ENCODE data around the gene ZNF655.
"Not testable (repeated sequence)": the region's sequence is repeated elsewhere in the genome, so short reads cannot be mapped to it uniquely, and the experiment has no call there.

ZNF655 gene, protein sequence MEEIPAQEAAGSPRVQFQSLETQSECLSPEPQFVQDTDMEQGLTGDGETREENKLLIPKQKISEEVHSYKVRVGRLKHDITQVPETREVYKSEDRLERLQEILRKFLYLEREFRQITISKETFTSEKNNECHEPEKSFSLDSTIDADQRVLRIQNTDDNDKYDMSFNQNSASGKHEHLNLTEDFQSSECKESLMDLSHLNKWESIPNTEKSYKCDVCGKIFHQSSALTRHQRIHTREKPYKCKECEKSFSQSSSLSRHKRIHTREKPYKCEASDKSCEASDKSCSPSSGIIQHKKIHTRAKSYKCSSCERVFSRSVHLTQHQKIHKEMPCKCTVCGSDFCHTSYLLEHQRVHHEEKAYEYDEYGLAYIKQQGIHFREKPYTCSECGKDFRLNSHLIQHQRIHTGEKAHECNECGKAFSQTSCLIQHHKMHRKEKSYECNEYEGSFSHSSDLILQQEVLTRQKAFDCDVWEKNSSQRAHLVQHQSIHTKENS

DNA sequence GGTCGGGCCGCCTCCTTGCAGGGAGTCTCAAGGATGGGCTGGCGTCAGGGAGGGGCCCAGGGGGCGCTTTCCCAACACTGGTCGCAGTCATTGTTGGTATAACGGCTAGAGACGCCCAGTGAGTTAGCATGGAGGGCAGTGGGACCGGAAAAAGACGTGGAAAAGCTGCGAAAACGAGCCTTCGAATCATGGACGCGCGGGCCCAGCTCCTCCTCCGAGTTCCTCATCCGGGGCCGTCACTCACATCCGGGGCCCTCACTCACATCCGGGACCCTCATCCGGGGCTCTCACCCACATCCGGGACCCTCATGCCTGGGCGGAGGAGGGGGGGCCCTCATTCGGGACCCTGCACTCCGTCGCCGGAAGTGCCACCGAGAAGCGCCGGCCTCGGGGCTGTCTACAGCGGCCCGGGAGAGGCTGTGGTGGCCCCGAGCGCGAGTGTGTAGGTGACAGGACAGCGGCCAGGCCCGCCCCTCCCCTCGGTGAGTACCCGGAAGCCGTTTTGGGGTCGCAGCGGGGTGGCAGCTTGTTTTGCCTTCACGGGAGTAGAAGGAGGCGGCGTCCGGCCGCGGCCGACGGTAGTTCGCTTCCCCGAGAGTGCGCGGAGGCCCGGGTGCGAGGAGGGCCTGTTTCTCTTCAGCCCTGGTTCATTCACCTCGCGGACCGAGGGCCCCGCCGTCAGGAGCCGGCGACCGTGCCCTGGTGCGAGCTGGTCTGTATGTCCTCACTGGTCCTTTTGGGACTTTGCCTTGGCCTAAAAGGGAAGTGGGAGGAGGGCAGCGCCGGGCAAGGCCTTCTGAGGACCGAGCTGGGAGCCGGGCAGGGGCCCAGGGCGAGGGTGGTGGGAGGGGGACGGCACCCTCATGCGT lies at the start of gene ZNF655:
Gene ZNF655, plus strand, starts transcription at position 337 of the 869 bp plus-strand sequence. CDS start 1,918 bp downstream, outside the sequence.
- peak; percentile 81 to 93 for DNase-seq

DNA sequence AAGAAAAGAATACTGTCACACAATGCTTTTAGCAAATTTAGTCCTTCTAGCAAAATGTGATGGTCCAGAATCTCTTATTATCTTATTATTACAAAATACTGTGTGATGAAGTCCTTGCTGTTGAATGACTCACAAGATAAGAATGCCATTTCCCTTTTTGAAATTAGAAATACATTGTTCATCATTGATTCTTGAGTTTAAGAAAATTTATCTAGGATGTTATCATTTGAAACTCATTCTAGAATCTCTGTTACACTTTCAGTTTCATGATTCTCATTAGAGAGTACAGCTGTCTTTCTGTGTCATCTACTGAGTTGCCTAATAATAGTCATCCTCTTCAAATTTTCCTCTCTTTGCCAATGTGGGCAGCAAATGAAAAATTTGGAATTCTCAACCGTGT lies 44.4 kb upstream of the ZNF655 start:
- DNase-seq = no peak

DNA sequence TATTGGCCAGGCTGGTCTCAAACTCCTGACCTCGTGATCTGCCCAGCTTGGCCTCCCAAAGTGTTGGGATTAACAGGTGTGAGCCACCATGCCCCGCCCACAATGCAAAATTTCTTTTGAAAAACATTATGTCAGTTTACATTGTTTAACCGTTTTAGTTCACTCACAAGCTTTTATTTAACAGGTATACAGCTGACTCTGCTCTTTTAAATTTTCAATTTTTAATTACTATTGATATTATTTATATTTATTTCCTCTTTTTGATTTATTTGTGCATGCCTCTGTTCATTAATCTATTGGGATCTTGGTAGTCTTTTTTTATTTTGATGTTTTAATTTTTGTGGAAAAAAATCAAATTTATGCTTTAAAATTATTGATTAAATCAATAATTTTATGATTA lies 37.0 kb upstream of the ZNF655 start:
- no peak for DNase-seq

DNA sequence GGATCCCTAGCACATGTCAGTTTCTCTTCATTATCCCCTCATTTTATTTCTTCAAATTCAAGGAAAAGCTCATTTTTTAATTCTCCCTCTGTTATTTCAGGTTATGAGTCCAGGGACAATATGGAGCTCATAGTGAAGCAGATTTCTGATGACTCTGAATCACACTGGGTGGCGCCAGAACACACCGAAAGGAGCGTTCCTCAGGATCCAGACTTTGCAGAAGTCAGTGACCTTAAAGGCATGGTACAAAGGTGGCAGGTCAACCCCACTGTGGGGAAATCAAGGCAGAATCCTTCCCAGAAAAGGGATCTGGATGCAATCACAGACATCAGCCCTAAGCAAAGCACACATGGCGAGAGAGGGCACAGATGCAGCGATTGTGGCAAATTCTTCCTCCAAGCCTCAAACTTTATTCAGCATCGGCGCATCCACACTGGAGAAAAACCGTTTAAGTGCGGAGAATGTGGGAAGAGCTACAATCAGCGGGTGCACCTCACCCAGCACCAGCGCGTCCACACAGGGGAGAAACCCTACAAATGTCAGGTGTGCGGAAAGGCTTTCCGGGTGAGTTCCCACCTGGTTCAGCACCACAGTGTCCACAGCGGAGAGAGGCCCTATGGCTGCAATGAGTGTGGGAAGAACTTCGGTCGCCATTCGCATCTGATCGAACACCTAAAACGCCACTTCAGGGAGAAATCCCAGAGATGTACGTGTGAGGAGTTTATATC lies 32.6 kb upstream of the ZNF655 start:
- no peak for DNase-seq

DNA sequence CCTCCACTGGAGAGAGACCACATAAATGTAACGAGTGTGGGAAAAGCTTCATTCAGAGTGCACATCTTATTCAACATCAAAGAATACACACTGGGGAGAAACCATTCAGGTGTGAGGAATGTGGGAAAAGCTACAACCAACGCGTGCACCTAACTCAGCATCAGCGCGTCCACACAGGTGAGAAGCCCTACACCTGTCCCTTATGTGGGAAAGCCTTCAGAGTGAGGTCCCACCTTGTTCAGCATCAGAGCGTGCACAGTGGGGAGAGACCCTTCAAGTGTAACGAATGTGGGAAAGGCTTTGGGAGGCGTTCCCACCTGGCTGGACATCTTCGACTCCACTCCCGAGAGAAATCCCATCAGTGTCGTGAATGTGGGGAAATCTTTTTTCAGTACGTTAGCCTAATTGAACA lies 27.1 kb upstream of the ZNF655 start:
- no peak for DNase-seq

DNA sequence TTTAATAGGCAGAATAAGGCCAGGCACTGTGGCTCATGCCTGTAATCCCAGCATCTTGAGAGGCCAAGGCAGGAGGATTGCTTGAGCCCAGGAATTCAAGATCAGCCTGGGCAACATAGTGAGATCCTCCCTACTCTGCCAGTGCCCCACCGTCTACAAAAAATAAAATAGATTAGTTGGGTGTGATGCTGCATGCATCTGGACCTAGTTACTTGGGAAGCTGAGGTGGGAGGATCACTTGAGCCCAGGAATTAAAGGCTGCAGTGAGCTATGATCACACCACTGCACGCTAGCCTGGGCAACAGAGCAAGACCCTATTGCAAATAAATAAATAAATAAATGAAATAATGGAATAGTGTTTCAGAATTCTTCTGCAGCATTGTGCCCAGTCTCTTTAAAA lies 22.8 kb upstream of the ZNF655 start:
- DNase-seq = no peak

DNA sequence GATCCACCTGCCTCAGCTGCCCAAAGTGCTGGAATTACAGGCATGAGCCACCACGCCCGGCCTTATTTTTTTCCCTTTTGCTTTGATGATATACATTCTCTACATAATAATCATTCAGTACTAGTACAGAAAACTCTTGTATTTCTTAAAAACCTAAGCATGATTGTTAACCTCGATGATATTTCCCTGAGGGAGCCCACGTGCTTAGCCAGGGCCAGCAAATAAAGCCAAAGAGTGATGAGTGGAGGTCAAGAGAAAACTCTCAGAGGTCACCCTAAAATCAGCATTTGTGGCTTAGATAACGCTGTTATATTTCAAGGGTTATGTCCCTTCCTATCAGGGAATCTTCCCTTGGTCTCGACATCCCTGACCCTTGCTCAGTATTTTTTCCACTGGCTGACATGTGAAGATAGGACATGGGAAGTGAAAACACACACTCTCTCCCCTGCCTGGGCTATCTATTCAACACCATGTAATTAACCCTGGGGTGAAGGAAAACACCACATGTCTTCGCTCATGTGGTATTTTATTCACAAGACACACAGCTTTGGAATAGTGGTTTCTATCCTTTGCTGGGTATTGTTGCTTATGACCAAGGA lies 19.1 kb upstream of the ZNF655 start:
- DNase-seq = no peak

DNA sequence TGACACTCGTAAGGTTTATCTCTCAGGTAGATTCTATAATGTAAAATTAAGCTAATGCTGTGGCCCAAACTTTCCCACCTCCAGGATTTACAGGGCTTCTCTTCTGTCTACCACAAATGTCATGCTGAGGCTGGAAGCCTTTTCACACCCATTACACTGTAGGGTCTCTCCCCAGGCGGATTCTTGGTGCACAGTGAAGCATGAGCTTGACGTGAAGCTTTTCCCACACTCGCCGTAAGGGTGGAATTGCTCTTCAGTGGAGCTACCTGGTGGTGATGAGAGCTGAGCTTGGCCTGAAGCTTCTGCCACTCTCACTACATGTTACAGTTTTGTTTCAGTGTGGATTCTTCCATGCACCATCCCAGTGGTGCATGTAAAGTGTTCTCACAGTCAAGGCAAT lies 17.9 kb upstream of the ZNF655 start:
- no peak for DNase-seq

DNA sequence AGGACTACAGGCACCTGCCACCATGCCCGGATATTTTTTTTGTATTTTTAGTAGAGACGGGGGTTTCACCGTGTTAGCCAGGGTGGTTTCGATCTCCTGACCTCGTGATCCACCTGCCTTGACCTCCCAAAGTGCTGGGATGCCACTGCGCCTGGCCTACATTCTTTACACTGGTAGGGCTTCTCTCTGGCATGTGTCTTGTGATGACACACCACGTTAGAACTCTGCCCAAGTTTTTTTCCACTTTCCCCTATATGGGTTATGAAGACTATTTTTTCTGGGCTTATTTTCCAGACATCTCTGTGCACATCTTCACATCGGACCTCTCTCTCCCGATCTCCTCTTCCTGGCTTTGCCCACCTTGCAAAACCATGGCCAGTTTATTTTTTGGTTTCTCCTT lies 17.2 kb upstream of the ZNF655 start:
- DNase-seq = no peak

DNA sequence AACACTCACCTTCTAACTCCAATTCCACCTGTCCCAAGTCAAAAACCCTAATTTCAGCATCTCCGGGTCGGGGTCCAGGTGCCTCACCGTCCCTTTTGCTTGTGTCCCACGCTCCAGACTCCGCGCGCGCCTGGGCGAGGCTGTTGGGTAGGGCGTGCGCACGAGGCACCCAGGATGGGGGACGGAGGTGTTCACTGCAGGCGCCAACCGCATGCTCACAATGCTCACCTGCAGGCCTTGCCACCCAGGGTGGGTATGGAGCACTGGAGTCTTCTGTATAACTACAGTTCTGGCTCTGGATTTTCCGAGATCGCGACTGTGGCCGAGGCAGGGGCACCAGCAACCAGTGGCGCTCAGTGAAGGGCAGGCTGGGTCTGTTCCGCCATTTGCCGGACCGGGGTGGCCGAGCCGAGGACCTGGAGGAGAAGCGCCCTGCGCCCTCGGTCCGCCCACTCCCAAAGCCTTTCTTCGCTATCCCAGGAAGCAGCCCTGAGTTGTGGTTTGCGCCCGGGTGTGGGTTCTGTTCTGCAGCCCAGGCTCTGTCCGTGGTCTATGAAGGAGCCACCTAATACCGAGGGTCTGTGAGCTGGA lies 15.3 kb upstream of the ZNF655 start:
- DNase-seq = no peak

DNA sequence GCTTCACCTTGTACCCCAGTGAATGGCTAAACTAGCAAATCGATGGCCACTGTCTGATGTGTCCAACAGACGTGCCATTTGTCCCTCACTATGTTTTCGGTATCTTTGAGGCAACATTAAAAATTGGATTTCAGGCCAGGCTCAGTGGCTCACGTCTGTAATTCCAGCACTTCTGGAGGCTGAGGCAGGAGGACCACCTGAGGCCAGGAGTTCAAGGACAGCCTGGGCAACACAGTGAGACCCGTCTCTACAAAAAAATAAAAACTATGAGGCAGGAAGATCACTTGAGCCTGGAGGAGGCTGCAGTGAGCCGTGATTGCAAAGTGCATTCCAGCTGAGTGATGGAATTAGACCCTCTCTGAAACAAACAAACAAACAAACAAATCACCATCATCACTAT lies 14.5 kb upstream of the ZNF655 start:
- no peak for DNase-seq

DNA sequence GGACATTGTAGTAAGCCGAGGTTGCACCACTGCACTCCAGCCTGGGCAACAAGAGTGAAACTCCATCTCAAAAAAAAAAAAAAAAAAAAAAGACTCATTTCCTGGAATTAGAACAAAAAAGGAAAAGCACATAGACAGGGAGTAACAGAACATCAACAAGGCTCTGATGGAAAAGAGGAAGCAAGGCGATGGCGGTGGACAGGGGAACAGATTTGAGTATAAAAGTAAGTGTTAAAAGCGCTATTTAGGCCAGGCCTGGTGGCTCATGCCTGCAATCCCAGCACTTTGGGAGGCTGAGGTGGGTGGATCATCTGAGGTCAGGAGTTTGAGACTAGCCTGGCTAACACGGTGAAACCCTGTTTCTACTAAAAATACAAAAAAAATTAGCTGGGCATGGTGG lies 13.1 kb upstream of the ZNF655 start:
- DNase-seq = not testable (repeated sequence)

DNA sequence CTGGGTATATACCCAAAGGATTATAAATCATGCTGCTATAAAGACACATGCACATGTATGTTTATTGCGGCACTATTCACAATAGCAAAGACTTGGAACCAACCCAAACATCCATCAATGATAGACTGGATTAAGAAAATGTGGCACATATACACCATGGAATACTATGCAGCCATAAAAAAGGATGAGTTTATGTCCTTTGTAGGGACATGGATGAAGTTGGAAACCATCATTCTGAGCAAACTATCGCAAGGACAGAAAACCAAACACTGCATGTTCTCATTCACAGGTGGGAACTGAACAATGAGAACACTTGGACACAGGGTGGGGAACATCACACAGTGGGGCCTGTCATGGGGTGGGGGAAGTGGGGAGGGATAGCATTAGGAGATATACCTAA lies 8.9 kb upstream of the ZNF655 start:
- DNase-seq = not testable (repeated sequence)

DNA sequence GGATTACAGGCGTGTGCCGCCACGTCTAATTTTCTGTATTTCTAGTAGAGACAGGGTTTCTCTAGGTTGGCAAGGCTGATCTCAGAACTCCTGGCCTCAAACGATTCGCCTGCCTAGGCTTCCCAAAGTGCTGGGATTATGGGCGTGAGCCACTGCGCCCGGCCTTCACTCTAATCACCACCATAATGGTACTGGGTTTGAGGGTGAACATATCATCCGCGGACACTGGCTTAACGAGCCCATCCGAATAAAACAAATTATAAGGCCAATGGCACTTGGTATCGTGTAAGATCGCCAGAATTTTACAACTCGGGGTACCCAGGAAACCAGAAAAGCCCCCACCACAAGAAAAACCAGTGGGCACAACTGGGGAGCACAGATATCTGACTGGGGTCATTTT lies 7.1 kb upstream of the ZNF655 start:
- no peak for DNase-seq

DNA sequence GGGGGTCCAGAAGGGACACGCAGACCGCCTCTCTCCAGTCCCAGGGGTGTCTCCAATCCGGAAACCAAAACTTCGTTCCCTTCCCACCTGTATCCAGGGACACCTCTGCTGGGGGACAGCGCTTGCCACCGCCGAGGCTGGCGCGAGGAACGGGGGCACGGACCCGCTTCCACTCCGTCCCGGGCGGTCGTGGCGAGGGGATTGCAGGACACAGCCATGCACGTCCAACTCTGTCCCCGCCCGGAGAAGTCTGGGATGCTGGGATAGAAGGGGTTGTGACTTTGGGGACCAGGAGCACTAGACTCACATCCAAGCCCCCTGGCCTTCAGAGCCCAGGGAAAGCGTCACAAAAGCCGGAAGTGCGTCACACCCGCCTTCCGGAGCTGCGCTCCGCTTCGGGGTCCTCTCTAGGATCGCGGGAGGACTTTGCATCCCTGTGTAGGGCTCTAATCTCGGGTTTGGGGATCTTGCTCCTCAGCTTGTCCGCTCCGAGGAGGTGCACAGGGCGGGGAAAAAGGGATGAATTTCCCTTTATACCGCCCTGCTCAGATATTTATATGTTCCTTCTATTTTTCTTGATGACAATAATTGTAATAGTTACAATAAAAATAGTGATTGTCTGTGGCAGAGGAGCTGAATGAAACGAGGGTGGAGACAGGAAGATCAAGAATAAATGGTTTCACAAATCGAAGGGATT lies 6.5 kb upstream of the ZNF655 start, which contains the start of gene FAM200A:
Gene FAM200A, minus strand, starts transcription at position 348 of the 697 bp plus-strand sequence. CDS start 3,707 bp downstream, outside the sequence.
- peak; percentile 79 to 81 for DNase-seq

DNA sequence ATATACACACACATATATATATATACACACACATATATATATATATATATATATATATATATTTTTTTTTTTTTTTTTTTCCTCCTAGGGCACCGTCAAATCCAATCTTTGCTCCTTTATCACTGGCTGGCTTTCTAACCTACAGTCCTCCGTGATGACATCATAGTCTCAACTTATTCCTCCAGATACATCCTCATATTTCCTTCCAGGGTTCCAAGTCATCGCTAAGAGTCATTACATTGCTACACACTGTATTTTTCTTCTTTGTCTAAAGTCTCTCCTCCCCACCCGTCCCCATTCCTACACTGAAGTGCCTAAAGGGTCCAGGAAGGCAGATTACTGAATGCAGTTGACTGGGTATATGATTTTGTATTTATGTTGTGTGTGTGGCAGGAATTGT lies 5.4 kb upstream of the ZNF655 start:
- no peak for DNase-seq

DNA sequence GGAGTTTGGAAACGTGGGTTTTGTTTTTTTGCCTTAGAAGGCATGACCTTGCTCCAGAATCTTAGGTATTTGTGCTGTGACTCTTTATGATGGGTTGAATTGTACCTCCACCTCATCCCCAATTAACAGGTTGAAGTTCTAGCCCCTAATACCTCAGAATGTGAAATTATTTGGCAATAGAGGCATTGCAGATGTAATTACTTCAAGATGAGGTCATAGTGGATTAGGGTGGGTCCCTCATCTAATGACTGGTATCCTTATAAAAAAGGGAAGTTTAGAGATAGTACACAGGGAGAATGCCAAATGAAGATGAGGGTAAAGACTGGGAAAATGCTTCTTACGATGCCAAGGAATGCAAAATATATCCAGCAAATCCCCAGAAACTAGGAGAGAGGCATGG lies 3.5 kb upstream of the ZNF655 start:
- no peak for DNase-seq

DNA sequence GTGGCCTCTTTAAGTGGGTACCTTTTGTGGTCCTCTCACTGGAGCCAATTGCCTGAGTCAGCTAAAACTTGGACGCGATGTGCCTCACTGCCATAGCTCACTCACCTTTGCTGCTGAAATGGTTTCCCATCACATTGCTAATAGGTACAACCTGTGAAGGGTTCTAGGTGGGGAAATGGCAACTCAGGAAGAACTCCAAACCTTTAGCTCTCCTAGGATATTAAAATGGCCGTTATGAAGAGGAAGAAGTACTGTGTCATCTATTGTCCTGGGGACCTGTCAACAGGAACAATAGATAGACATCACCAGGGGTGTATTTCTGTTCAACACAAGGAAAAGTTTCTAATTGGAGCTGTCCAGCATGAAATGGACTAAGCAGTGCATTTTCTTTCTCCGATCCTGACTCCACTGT lies 1.2 kb upstream of the ZNF655 start:
- DNase-seq = no peak

DNA sequence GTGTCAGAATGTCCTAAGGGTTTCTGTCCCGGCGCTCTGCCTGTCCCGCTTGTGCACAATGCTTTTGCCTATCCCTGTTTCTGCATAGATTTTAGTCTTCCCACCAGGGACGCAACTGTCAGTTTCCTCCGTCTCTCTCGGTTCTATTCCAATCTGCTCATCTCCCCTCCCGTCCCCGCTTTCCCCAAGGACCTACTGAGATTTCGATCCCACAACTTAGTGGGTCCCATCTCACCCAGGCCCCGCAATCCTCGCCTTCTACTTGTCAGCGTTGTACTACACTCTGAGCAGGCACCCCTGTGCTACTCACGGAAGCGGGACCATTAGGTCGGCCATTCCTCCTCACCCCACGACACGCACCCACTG lies 519 bp upstream of the ZNF655 start:
- DNase-seq = no peak

DNA sequence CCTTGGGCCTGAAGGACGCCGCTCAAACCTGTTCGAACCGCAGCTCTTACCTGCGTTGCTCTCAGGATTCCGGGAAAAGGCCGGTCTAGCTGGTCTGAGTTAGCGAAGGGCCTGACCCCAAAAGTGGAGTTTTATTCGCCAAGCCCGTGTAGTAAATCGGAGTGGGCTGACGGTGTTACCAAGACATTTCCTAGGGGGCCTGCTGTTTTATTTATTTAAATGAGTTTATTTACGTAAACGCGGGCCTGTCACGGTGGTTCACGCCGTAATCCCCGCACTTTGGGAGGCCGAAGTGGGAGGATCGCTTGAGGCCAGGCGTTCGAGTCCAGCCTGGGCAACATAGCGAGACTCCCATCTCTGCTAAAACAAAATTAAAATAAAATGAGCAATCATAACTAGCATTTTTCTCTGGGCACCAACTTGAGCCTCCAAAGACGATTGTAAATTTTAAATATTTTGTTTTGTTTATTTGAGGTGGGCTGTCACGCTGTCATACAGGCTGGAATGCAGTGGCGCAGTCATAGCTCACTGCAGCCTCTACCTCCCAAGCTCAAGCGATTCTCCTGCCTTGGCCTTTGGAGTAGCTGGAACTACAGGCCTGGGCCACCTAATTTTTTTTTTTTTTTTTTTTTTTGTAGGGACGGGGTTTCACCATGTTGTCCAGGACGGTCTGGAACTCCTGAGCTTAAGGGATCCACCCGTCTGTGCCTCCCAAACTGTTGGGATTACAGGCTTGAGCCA lies 903 bp downstream of the ZNF655 start:
- DNase-seq = no peak

Data from NCI-H187 (cell line).